GM18517 (cell line): ENCODE measurements around the gene KCNQ5.

Source experiments
- ATAC-seq: cut with Tn5 transposase; IDR thresholded peaks from one replicate; pipeline ENCODE4 v1.9.1; 2021; ENCODE audit warnings: mild to moderate bottlenecking, moderate library complexity; ENCODE audit not compliant: unreplicated experiment

Gene KCNQ5

GRCh38 chr6:72739368-72739779, 117.5 kb downstream of the KCNQ5 start:
- peak; percentile 75 for ATAC-seq

- peak; percentile 84 for ATAC-seq
Observed at GRCh38 chr6:72740135-72740534, 118.3 kb downstream of the KCNQ5 start.

- no peak for ATAC-seq
Observed at GRCh38 chr6:72741083-72741482, 119.2 kb downstream of the KCNQ5 start.

GRCh38 chr6:72742001-72742673, 120.3 kb downstream of the KCNQ5 start:
- ATAC-seq, result no peak

- no peak for ATAC-seq
Observed at GRCh38 chr6:72746276-72746675, 124.4 kb downstream of the KCNQ5 start.

GRCh38 chr6:72748759-72749158, 126.9 kb downstream of the KCNQ5 start:
- ATAC-seq, result no peak

GRCh38 chr6:72755752-72756151, 133.9 kb downstream of the KCNQ5 start:
- ATAC-seq, result no peak

GRCh38 chr6:72757048-72757447, 135.2 kb downstream of the KCNQ5 start:
- ATAC-seq, result no peak

- ATAC-seq, result no peak
Observed at GRCh38 chr6:72757926-72758325, 136.1 kb downstream of the KCNQ5 start.

GRCh38 chr6:72758901-72759300, 137.0 kb downstream of the KCNQ5 start:
- ATAC-seq, result no peak

- ATAC-seq, result no peak
Observed at GRCh38 chr6:72760114-72760793, 138.4 kb downstream of the KCNQ5 start.

GRCh38 chr6:72761761-72762160, 139.9 kb downstream of the KCNQ5 start:
- no peak for ATAC-seq

- ATAC-seq, result peak; percentile 76
Observed at GRCh38 chr6:72769459-72770125, 147.7 kb downstream of the KCNQ5 start.

GRCh38 chr6:72770959-72771358, 149.1 kb downstream of the KCNQ5 start:
- ATAC-seq, result no peak

- no peak for ATAC-seq
Observed at GRCh38 chr6:72776456-72776855, 154.6 kb downstream of the KCNQ5 start.

GRCh38 chr6:72781624-72782023, 159.8 kb downstream of the KCNQ5 start:
- no peak for ATAC-seq

GRCh38 chr6:72783035-72783434, 161.2 kb downstream of the KCNQ5 start:
- ATAC-seq, result no peak

- ATAC-seq, result no peak
Observed at GRCh38 chr6:72783666-72784065, 161.8 kb downstream of the KCNQ5 start.

- ATAC-seq, result no peak
Observed at GRCh38 chr6:72784071-72784470, 162.2 kb downstream of the KCNQ5 start.

GRCh38 chr6:72784581-72784980, 162.7 kb downstream of the KCNQ5 start:
- no peak for ATAC-seq

GRCh38 chr6:72787391-72788031, 165.6 kb downstream of the KCNQ5 start:
- no peak for ATAC-seq

GRCh38 chr6:72788188-72788587, 166.3 kb downstream of the KCNQ5 start:
- ATAC-seq, result no peak
